HAP-1 (cell line): ENCODE measurements around the gene ZNF311.
A peak's percentile ranks its signal among the peaks of the same experiment; 100 is the strongest.

ENCODE experiments used
- DNase-seq, 2 experiments: peaks; one replicate each; pipeline ENCODE4 v3.0.0-alpha.2; 2016 to 2020; ENCODE audit warnings: low spot score in 2 of 2
- H3K27me3 ChIP-seq: fragments of 250-450 bp; sonication (Bioruptor Pico); 2 replicates; pipeline ENCODE4 v1.5.1; 2020; ENCODE audit warnings: low read depth, mild to moderate bottlenecking, moderate library complexity
- H3K36me3 ChIP-seq: fragments of 250-450 bp; sonication (Bioruptor Pico); replicated peaks from 2 replicates; pipeline ENCODE4 v1.5.1; 2020; ENCODE audit warnings: mild to moderate bottlenecking
- H3K4me1 ChIP-seq: fragments of 250-450 bp; sonication (Bioruptor Pico); 2 replicates; pipeline ENCODE4 v1.5.1; 2020; ENCODE audit warnings: mild to moderate bottlenecking
- H3K4me3 ChIP-seq: fragments of 250-450 bp; sonication (Bioruptor Pico); 2 replicates; pipeline ENCODE4 v1.5.1; 2020; ENCODE audit warnings: mild to moderate bottlenecking, moderate library complexity
- H3K9me3 ChIP-seq: fragments of 250-450 bp; sonication (Bioruptor Pico); 2 replicates; pipeline ENCODE4 v1.5.1; 2020; ENCODE audit warnings: mild to moderate bottlenecking, moderate library complexity
- in situ Hi-C: fragments of 300-500 bp; cut with MboI; formaldehyde crosslinking; loops from 3 replicates; pipeline ENCODE4 v1.14.3; 2020; ENCODE audit warnings: low sequenced_read_pairs, inconsistent platforms, mixed read lengths

Gene ZNF311

DNA sequence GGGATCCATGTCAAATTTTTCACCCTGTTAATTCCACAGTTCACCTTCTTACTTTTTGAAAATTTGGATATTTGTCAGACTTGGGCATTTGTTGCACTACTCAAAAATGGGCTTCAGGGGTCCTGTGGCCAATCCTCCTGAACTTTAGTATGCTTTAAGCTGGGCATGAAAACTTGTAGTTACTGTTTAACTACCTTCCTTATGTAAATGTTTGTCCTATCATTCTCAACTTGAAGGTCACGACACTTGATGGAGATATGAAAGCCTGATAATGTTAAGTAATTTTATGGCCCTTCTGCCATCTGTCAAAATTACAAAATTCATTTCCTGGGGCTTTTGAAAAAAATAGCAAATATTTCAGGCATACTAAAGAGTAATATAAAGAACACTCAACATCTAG is 4.2 kb upstream of the ZNF311 start:
- no peaks in the 10 kb centered on the region for H3K36me3 ChIP-seq
- no peaks in the 10 kb centered on the region for H3K9me3 ChIP-seq
- peaks cover 16% of the 10 kb centered on the region; the same call in 1 of the 2 replicates for H3K27me3 ChIP-seq
- H3K4me1 ChIP-seq: no peaks in the 10 kb centered on the region
- DNase-seq: no peak
- in situ Hi-C loops: no loop called here
- no peak overlapping the region for H3K4me3 ChIP-seq

GRCh38 chr6:29008089-29008488 is 3.0 kb upstream of the ZNF311 start:
- peaks cover 19% of the 10 kb centered on the region; the same call in 1 of the 2 replicates for H3K27me3 ChIP-seq
- H3K9me3 ChIP-seq: no peaks in the 10 kb centered on the region
- no peaks in the 10 kb centered on the region for H3K4me1 ChIP-seq
- no peak overlapping the region for H3K4me3 ChIP-seq
- DNase-seq: no peak
- no peaks in the 10 kb centered on the region for H3K36me3 ChIP-seq
- in situ Hi-C loops: no loop called here

DNA sequence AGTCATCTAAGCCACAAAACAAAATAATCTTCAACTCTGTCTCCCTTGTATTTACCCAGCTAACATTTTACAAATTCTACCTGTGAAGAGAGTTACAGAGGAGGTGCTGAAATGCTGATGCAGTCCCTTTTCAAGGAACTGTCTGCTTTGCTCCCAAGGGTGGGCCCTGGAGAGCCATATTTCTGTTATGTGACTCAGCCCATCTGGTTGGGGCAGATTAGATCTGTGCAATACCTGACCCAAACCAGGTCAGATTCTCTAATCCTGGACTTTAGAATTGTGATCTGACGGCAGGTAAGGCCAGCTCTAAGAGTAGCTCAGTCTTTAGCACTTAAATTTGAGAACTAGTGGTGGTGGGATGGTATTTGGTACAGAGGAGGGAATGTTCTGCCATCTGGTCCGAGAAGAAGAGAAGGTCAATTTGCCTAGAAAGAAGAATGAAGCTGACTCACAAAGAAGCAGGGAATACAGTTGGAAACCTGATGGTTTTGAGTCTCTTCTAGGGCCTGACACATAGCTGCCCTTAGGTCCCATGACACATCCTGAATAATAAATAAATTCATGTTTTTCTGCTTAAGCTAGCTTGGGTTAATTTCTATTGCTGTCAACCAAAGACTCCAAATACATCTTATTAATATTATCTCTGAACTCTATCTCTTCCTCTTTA is 8.1 kb downstream of the ZNF311 start:
- in situ Hi-C loops: no loop called here
- no peak for DNase-seq
- Histone ChIP-seq H3K4me3 (no peak overlapping the region), H3K4me1 (no peaks in the 10 kb centered on the region), H3K36me3 (no peaks in the 10 kb centered on the region), H3K9me3 (no peaks in the 10 kb centered on the region; the same call in 1 of the 2 replicates), H3K27me3 (peaks cover 5% of the 10 kb centered on the region)

GRCh38 chr6:28995093-28995650 is 9.9 kb downstream of the ZNF311 start:
- no peaks in the 10 kb centered on the region for H3K36me3 ChIP-seq
- H3K4me3 ChIP-seq: no peak overlapping the region
- no peaks in the 10 kb centered on the region; the same call in 1 of the 2 replicates for H3K9me3 ChIP-seq
- in situ Hi-C loops: no loop called here
- no peaks in the 10 kb centered on the region for H3K4me1 ChIP-seq
- DNase-seq: no peak
- H3K27me3 ChIP-seq: peaks cover 5% of the 10 kb centered on the region; the same call in 1 of the 2 replicates

DNA sequence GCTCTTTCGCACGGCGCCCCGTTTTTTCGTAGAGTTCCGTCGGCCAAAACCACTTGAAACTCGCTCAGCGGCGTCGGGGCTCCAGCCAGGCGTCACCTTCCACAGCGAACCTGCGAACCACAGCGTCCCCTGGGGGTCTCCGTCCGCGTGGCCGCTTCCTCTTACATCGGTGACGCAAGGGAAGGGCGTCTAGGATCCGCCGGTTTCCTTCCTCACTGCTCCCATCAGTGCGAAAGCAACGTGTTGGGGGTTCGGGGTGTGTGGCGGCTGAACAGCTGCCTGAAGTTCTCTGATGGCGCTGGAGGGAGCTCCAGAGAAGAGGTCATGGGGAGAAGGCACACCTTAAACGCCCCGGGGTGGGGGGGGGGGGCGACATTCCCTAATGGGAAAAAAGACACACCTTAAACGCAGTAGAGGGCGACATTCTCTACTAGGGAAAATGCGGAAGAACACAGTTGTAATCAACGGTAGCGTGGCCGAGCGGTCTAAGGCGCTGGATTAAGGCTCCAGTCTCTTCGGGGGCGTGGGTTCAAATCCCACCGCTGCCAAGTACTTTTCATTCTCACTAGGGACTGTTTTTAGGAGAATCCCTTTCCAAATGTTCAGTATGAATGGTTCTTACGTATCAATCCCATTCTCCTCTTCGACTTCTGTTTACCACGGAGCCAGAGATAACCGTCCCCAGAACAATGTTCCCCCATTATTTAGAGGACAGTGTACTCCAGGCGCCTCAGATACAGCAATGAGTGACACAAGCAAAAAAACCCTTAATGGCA is 16.4 kb downstream of the ZNF311 start:
- H3K4me3 ChIP-seq: peak overlapping the region; percentile 43

DNA sequence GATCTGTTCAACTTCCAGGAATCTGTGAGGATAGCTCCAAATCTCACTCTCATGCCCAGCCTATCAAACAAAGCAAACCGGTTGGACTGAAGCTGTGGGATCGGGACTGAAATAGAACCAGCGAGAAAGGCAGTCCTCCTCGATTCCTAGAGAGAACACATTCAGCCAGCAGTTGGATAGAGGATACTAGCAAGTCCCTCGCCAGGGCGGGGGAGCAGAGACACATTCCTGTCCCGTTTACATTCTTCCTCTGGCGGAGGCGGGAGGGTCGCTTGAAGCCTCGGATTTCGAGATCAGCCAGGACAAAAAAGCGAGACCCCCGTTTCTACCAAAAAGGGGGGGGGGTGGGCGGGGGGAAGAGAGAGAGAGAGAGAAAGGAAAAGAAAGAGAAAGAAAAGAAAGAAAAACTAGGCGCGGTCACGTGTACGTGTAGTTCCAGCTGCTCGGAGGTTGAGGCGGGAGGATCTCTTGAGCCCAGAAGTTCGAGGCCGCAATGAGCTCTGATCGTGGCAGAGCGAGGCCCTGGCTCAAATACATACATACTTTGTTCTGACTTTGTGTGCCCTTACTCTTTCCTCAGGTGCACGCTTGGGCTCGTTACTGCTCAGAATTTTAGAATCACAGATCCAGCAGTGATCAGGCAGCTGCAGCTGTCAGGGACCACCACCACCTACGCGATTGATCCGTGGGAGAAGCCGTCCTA is 19.5 kb downstream of the ZNF311 start:
- in situ Hi-C loops: no loop called here
- Histone ChIP-seq H3K27me3 (no peaks in the 10 kb centered on the region), H3K4me3 (no peak overlapping the region), H3K36me3 (no peaks in the 10 kb centered on the region), H3K9me3 (no peaks in the 10 kb centered on the region), H3K4me1 (peaks cover 14% of the 10 kb centered on the region)
- DNase-seq: peak in 1 of 2 experiments; percentile 54

More for the DNA sequence above, 16.4 kb downstream of the ZNF311 start:
- Histone ChIP-seq H3K9me3 (no peaks in the 10 kb centered on the region), H3K4me1 (peaks cover 2% of the 10 kb centered on the region), H3K36me3 (no peaks in the 10 kb centered on the region), H3K27me3 (no peaks in the 10 kb centered on the region; the same call in 1 of the 2 replicates)
- in situ Hi-C loops: no loop called here
- DNase-seq: peak; percentile 78 to 94

DNA sequence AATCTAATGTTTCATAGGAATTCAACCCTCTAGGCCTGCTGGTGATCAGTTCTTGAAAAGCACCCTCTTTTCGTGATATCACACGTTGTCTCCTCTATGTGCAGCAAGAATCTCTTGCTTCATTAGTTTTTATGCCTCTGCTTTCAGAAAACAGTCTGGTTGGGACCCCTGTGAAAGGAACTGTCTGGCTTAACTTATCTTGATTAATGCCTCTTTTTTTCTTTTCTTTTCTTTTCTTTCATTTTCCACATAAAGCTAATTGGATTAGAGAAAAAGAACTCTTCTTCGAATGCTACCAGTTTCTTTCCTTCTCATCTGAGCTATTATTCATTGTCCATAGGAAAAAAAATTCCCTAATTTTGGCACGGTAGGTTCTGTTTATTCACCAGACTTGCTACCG is 21.3 kb downstream of the ZNF311 start:
- no peaks in the 10 kb centered on the region for H3K9me3 ChIP-seq
- H3K4me1 ChIP-seq: peaks cover 19% of the 10 kb centered on the region
- peak; percentile 40 to 82 for DNase-seq
- no peak overlapping the region for H3K4me3 ChIP-seq
- in situ Hi-C loops: loop anchor here (5.0 kb wide), 1 partner anchor 37 kb away; no protein-coding TSS in a partner anchor
- no peaks in the 10 kb centered on the region for H3K36me3 ChIP-seq
- H3K27me3 ChIP-seq: no peaks in the 10 kb centered on the region

DNA sequence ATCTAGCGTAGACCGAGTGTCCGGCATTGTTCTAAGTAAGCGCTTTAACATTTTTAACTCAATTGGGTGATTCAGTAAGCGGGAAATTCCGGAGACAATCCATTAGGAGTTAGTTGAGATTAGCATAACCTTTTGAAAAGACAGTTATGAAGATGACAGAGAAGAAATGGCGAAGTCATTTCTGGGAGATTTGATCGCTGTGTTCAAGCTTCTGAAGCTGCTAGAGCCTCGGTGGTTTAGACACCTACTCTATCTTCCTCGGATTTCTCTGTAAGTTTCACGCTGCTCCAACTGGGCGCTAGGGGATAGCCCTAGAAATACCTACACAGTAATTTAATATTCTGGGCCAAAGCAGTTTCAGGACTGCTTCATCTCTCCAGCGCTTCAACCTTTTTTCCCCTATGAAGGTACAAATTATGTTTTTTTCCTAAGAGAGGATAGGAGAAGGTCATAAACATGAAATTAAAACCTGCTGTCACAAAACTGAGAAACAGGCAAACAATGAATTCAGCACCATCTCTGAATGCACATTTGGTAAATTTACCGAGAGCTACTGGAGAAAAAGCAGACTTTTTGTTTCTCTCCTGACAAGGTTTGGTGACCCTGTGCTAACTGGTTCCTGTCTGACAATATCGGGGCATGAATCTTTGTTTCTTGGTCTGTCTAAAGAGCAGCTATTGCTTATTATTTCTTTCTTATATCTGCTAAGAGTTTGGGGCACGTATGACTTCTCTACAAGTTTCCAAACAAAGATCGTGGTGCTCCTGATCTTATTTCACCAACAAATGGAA is 22.4 kb downstream of the ZNF311 start:
- peak overlapping the region; percentile 45 for H3K4me3 ChIP-seq
- peak; percentile 66 to 76 for DNase-seq
- no peaks in the 10 kb centered on the region for H3K36me3 ChIP-seq
- no peaks in the 10 kb centered on the region for H3K9me3 ChIP-seq
- no peaks in the 10 kb centered on the region for H3K27me3 ChIP-seq
- peaks cover 22% of the 10 kb centered on the region for H3K4me1 ChIP-seq
- in situ Hi-C loops: loop anchor here (5.0 kb wide), 1 partner anchor 35 kb away; no protein-coding TSS in a partner anchor

- in situ Hi-C loops: loop anchor here (5.0 kb wide), 1 partner anchor 35 kb away; no protein-coding TSS in a partner anchor
- peak overlapping the region; percentile 45 for H3K4me3 ChIP-seq
- H3K27me3 ChIP-seq: no peaks in the 10 kb centered on the region
- peaks cover 24% of the 10 kb centered on the region for H3K4me1 ChIP-seq
- H3K9me3 ChIP-seq: no peaks in the 10 kb centered on the region
- H3K36me3 ChIP-seq: no peaks in the 10 kb centered on the region
- DNase-seq: peak; percentile 85
Observed at GRCh38 chr6:28981833-28982475, 23.2 kb downstream of the ZNF311 start.

DNA sequence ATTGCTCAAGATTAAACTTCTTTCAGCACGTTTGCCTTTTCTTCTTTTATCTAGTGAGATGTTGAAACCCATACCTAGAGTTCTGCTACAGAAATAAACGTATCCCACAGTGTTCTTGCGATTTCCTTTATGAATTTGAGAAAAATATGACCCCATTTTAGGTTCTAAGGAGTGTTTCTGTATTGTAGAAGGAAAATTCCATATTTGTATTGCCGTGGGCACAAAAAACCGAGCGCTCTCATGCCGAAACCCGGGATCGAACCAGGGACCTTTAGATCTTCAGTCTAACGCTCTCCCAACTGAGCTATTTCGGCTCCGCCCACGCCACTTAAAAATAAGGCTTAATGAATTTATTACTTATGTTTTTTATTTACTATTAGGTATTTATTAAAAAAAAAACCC is 23.7 kb downstream of the ZNF311 start:
- H3K27me3 ChIP-seq: no peaks in the 10 kb centered on the region
- H3K36me3 ChIP-seq: no peaks in the 10 kb centered on the region
- peak; percentile 55 to 85 for DNase-seq
- peak overlapping the region; percentile 45 for H3K4me3 ChIP-seq
- no peaks in the 10 kb centered on the region for H3K9me3 ChIP-seq
- peaks cover 26% of the 10 kb centered on the region for H3K4me1 ChIP-seq
- in situ Hi-C loops: loop anchor here (5.0 kb wide), 1 partner anchor 34 kb away; no protein-coding TSS in a partner anchor

GRCh38 chr6:28980852-28981430 is 24.2 kb downstream of the ZNF311 start:
- Histone ChIP-seq H3K4me3 (peak overlapping the region; percentile 45), H3K27me3 (no peaks in the 10 kb centered on the region), H3K4me1 (peaks cover 26% of the 10 kb centered on the region), H3K36me3 (no peaks in the 10 kb centered on the region), H3K9me3 (no peaks in the 10 kb centered on the region)
- peak; percentile 88 to 92 for DNase-seq
- in situ Hi-C loops: loop anchor here (5.0 kb wide), 1 partner anchor 34 kb away; no protein-coding TSS in a partner anchor
